GM21619 (cell line): ENCODE measurements around the gene TLE4.

Experiments
- ATAC-seq: cut with Tn5 transposase; IDR thresholded peaks from one replicate; pipeline ENCODE4 v1.9.1; 2021; ENCODE audit not compliant: unreplicated experiment

TLE4 gene

DNA sequence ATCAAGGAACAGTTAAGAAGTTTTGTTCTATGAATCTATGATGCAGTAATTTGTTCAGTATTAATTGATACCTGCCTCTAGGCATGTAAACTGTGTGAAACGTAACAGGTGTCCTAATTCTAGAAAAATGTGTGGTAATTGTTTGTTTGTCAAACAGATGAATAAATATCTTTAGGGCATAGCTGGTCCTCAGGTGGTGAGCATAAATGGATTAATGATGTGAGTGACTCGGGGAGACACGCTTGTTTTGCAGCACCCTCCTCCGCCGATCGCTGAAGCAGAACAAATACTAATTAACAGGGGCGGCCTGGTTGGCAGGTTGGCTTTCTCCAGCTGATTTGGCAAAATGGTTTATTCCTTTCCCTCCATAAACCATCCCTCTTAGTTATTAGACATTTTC, 88.8 kb downstream of the TLE4 start:
- ATAC-seq, result no peak

DNA sequence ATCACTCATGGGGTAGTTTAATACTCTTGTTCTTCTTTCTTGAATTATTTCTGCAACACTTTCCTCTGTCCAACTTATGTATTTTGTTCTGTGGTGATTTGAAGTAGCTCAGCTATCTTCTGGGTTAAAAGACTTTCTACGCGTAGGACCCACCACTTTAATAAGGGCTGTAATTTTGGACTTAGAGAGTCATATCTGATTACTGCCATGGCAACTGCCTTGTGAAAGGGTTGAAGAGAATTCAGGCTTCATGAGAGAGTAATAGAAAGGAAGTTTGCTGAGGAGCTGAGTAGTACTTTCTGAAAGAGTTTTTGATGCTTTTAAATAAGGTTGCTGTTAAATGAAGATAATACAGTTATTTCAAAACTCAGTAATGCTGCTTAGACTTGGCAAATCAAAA, 89.5 kb downstream of the TLE4 start:
- no peak for ATAC-seq

DNA sequence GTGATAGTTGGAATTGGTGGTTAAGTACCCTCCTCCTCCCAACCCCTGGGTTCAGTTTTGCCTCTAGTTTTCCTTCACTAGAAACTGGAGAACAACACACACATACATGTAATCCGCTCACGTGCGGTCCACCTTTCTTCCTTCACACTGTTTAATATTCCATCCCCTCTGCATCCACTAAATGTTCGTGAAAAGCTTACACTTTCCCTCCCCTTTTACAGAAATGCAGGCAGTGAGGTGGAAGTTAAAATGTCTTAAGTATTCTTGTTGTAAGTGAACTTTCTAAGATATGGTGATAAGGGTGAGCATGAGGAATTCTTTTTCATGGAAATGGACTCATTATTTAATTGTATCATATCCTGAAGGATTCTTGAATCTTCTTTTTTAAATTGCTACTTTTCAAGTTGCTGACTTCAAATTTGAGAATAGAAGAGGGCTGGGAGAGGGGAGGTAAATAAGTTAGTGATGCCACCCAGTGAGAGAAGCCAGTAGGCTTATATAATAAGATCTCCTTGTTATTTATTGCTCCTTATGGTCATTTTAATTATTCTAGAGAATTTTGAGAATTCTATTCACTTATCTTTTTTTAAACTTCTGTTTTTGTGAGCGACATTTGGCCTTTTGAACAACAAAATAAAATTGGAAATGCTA, 90.2 kb downstream of the TLE4 start:
- ATAC-seq, result no peak

DNA sequence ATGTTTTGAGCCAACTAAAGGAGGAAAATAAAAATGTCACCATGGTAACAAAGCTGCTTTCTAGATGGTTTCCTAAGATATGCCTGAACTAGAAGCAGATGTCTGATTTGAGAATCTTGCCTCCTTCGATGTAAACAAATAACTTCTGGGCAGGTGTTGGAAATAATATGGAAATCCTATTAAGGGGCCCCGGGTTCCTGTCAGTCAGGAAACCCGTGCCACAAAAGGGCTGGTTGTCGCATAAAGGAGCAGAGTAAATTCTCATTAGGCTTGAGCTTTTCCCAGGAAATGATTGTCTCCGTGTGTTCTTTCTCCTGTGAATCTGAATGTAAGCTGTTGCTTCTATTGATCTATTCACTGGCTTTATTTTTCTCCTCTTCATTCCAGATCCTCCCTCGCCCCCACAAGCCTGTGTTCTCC, 90.8 kb downstream of the TLE4 start:
- ATAC-seq, result no peak

DNA sequence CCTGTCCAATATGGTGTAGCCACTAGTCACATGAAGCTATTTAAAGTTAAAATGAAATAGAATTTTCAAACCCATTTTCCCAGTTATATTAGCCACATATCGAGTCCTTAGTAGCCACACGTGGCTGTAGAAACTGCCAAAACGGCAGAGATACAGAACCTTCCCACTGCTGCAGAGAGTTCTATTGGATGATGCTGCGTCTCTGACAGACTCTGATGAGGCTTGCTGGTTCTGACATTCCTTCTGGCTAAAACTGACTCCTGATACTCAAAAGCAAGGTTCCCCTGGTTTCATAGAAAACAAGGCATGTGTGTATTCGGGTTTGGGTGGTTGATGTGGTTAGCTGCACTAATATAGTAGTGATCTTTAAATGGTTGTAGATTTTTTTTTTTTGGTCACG, 91.5 kb downstream of the TLE4 start:
- no peak for ATAC-seq

DNA sequence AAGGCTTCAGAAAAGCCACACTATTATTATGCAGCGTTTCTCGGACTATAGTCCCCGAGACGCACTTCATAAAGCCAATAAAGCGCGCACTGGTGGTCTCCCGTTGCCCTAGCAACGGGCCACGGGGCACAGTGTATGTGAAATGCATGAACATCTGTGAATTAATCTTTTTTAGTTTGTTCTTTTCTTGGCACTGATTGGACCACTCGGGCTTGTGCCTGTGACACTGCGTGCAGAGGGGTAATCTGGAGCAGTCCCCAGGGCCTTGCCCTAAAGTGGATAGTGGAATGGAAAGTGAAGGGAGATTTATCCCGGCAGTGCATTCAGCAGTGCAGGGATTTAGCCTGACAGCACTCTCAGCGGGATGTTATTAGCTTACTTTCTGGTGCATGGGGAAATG, 92.1 kb downstream of the TLE4 start:
- ATAC-seq, result no peak

DNA sequence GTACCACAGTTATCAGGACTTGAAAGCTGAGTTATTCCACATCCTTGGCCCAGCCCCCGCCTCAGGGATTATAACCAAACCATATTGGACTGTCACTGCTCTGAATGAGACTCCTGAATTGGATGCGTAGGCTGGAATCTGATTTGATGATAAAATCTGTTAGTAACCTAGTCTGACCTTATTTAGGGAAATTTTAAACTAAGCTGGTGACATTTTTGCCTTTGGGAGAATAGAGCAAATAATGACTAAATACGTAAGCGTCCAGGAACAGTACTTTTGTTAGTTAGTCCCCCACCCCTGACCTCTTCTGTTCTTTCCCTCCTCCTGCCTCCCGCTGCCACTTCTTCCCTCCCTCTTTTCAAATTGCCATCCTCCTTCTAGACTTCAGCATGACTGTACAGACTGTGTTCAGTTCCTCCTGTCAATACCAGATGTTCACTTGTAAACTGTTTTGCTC, 92.6 kb downstream of the TLE4 start:
- no peak for ATAC-seq

DNA sequence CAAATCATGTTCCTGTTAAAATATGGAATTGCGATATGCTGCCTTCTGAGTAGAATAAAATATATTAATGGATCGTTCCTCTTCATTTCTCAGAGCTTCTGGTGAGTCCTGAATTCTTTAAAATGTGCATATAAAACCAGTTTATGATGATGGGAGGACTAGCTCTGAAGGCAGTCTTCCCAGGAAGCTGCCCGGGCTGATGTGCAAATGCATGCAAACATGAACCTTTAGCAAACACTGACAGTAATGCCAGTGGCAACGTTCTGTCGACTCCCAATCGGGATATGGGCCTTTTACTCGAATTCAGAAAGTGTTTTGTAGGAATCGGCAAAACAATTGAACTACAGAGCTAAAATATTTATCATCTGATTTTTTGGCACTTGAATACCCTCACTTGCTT, 93.6 kb downstream of the TLE4 start:
- ATAC-seq, result no peak

DNA sequence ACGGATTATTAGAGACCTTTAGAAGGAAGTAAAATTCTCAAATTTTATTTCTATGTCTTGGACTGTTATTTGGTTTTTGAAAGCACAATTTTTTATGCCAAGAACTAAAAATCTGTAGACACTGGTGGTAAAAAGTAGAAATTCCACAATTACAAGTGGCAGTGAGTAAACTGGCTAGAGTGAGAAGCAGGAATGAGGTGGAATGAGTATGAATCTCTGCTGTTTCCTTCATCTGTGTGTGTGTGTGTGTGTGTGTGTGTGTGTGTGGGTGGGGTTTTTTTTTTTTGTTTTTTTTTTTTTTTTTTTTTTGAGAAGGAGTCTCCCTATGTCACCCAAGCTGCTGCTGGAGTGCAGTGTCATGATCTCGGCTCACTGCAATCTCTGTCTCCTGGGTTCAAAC, 94.2 kb downstream of the TLE4 start:
- ATAC-seq, result no peak

DNA sequence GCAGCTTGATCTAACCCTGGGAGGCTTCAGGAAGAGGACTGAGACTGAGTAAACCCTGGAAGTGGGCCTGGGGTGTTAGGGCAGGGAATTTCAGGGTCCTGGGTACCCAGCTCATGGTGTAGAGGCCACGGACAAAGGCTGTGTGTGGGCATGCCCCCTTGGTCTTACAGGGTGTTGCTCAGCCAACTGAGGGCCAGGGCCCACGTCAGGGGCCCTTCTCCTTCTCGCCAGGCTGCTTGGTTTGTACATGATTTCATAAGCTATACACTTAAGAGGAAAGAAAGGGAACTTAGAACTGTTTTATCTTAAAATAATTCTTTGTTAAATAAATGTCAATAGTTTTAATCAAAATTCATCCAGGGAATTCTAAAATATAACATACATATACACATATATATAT, 95.4 kb downstream of the TLE4 start:
- no peak for ATAC-seq

DNA sequence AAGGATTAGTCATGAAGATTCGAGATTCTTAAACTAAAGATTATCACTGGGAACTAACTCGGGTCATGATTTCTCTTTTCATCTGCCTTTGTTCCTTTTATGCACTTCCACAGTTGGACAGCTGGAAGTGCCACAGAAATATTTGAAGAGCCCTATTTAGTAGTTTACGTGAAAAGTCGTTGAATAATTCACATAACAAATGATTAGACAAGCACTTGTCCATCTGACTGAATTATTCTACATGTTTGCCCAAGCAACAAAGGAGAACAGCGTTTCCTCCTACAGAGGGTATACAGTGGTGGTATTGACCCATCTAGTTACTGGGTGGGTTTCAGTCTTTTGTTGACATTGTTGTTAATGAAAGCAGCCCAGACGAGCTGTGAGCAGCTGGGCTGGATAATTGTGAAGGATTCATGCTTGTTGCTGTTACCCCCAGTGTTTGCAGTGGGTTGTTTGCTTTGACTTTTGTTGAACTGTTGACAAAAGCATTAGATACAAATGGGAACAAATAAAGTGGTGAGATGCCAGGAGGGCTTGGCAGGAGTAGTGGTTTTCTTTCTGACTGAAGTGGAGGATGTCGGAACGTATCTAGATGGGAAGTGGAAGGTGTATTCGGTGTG, 96.2 kb downstream of the TLE4 start:
- no peak for ATAC-seq

DNA sequence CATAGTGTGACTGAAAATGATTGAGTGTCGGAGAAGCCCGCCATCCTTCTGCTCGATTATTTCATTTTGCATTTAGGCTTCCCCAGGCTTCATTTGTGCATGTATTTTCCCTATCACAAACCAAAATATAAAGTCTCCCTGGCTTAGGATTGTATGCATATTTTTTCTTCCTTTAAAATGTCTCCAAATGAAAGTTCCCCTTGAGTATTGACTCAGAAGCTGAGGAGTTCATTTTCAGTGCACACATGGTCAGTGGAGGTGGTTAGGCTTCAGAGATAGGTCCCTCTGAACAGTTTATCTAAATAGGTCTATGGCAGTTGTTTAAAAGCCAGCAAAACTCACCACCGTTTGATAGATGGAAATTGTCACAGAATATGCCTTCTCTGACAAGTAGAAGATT, 97.2 kb downstream of the TLE4 start:
- no peak for ATAC-seq

DNA sequence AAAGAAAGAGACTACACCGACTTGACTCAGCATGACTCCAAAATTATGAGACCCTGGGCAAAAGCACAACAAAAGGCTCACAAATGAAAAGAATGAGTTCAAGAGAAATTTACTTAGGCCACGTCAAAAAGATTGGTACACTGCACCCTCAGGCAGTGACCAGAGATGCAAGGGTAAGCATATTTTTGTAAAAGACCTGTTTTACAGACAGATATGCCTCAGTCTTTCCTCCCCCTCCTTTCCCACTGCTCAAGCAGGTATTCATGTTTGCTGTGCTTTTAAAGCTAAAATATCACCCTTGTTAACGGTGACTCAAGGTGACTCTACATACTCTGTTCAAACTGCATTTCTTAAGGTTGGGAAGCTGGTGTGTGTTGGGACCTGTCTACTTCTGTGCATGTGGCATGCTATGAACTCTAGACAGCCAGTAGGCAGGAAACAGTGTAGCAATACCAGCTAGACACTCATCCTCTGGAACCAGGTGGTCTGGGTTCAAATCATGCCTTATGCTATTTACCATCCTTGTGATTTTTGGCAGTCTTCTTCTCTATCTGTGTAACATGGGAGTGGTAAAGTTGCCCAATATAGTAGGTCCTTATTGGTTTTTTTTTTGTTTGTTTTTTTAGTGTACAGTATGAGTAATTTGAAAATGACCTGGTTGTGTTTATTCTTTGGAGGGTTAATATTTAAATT, 98.7 kb downstream of the TLE4 start:
- no peak for ATAC-seq

DNA sequence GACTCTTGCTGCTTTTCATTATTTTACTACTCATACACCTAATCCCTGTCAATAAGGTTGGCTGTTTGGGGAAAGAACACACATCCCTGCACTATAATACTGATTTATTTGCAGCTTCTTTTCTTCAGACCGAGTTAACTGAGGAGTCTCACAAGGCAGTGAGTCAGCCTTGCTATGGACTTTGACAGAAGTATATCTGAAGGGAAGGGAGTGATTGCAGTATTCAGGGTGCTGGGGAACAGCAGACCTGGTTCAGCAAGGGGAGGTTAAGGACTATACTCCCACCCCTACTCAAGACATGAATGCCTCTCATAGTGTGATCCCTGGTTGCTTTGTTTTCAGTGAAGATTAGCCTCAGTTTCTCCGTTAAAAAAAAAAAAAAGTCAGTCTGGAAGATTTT, 99.8 kb downstream of the TLE4 start:
- no peak for ATAC-seq

DNA sequence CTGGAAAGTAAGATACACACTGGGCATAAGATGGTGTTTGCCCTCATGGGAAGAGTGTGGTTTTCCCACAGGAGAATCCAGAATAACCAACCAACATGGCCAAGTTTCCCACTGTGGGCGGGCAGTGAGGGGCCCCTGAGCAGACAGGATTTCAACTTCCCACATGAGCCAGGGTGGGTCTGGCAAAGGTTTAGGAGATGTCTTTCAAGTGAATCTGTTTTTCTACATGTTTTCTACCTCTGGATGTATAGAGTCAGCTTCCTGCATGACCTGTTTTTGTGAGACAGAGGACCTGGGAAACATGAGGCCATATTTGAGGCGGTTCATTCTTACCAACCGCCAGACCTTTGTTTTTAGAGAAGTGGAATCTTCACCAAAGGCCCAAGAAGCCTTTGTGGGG, 100.5 kb downstream of the TLE4 start:
- ATAC-seq, result no peak

DNA sequence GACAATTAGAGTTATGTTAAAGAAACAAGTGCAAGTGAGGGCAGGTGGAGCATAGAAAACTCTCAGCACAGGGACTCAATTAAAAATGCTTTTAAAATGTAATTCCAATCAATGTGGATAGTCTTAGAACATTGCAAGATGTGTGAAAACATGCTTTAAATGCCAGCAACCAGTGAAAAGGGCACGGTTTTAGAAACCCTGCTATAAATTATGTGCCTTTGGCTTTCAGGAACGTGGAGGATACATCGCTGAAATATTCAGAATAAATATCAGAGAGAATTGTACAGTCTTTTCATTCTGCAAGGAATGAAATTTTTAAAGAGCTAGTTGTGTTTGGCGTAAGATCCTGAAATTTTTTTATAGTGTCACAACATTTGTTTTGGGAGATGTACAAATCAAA, 101.1 kb downstream of the TLE4 start:
- ATAC-seq, result no peak

DNA sequence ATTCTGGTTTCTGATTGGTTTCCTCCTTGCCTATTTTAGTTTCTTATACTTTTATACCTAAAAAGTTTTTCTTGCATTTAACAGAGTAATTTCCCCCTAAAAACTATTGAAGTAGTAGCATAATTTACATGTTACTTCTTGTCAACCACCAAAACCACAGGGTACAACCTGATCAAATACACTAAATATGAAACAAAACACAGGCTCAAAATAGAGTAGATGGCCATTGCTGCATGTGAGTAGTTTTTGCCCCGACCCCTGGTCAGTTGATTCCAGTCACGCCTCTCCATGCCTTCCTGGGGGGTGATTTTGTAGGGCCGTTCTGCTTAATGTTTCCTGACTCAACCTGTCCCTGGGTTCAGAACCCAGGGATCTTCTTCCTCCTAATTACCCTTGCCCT, 101.8 kb downstream of the TLE4 start:
- peak; percentile 90 for ATAC-seq

DNA sequence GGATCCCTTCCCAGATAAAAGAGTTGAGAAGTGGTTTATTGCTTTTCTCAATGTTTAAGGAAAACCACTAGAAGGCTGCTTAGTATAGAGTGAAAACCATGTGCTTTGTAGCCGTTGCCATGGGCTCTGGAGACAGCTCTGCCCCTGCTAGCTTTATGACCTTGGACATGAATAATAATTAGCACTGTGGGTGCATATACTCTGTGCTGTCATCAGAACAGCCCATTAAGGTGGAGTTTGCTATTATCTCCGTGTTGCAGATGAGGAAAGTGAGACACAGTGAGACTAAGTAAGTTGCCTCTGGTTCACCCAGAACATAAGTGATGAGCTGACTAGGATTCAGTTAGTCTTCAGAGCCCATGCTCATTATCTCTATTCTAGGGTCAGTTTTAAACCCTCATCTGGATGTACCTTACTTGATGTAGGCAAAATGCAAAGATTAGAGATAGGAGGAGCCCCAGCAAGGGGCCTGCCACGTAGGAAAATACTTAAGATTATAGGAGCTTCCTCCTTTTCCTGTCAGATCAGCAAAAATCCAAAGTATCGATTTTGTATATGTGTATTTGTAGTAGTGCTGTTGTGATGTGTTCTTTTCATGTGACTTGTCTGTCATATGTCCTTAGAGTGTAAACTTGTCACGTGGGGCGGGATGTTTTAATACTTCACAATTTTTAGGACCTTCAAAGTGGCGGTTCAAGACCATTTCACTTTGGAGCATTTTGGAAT, 102.5 kb downstream of the TLE4 start:
- peak; percentile 38 for ATAC-seq

DNA sequence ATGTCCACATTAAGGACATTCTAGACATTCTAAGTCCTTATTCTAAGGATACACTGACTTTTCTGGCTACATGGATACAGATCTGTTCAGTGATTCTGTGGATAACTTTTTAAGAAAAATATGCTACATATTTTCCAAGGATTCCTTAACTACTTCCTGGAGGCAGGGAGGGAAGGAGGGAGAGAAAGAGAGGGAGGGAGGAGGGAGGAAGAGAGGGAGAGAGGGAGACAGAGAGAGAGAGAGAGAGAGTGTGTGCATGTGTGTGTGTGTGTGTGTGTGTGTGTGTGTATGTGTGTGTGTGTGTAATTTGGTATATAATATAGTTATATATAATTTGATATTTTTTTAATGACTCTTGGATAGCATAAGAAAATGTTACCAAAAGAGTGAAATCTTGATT, 109.8 kb downstream of the TLE4 start:
- no peak for ATAC-seq

DNA sequence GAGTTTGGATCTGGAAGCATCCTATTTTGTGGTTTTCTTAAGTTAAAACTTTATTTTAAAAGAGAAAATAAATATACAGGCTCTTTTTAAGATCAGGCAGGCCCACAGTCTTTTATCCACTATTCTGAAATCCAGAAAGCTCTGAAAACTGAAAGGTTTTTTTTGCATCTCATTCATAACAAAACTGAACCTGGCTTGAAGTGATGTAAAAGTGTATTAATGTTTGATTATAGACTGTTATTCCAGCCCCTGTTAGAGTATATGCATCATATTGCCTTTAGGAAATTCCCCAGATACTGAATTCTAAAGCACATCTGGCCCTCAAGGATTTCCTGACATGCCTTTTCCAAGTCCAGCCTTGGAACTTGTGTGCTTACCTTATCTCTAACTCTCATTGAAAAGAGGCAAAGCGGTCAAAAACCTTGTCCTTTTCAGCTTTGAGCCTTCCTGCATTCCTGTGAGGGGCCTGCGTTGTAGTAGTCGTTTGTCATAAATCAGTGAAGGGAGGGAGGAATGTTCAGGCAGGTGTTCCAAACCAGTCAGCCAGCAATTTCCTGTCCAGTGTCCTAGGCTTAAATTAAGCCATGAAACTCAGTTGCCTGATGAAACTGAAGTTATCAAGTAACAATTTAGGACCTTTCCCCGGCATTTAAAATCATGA, 110.4 kb downstream of the TLE4 start:
- no peak for ATAC-seq

DNA sequence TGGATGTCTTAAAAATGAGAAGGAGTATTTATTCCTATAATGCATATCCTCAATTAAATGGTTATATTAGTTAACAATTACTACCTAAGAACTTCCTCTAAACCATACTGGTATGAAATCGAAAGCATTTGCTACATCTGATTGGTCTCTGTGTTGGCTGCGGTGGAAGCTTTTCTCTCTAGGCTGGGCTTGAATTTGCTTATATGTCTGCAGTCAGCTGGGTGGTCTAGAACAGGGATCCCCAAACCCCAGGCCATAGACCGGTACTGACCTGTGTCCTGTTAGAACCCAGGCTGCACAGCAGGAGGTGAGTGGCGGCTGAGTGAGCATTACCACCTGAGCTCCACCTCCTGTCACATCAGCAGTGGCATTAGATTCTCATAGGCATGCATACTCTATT, 112.3 kb downstream of the TLE4 start:
- ATAC-seq, result no peak
